Body of pancreas (tissue), 4 donors: ENCODE data around the gene TNS4. TPM values are rescaled to one million over a fixed set of nuclear protein-coding genes. Genes with fewer than 3 reads are reported as not detected.

Experiments
- ATAC-seq: fragments of 150-250 bp; one replicate; pipeline ENCODE4 v1.9.1; 2016
- DNase-seq, 4 donors: peaks; one replicate each; pipeline ENCODE4 v3.0.0-alpha.2; 2019
- H3K27ac ChIP-seq, 4 donors: fragments of 200-600 bp; sonication (generic); 1 replicate in 3 of 4; 2 replicates in 1 of 4; pipeline versions ENCODE4 v1.5.1 to v1.6.1; 2016 to 2019; ENCODE audit warnings: mild to moderate bottlenecking in 1 of 4, mixed read lengths in 1 of 4, moderate library complexity in 1 of 4
- H3K27me3 ChIP-seq, 2 donors: fragments of 200-600 bp; sonication (generic); one replicate each; pipeline ENCODE4 v1.6.0; 2016; ENCODE audit warnings: mild to moderate bottlenecking in 1 of 2
- H3K36me3 ChIP-seq, 2 donors: fragments of 200-600 bp; sonication (generic); replicated peaks in 1 of 2; 2 replicates each; pipeline ENCODE4 v1.5.1; 2016; ENCODE audit warnings: low read depth in 2 of 2; ENCODE audit not compliant: insufficient read depth in 1 of 2
- H3K4me1 ChIP-seq: fragments of 200-600 bp; sonication (generic); one replicate; pipeline ENCODE4 v1.6.0; 2016
- H3K4me3 ChIP-seq, 2 donors: fragments of 200-600 bp; sonication (generic); 1 replicate in 1 of 2; 2 replicates in 1 of 2; pipeline ENCODE4 v1.5.1; 2016 to 2019
- H3K9me3 ChIP-seq, 3 donors: fragments of 200-600 bp; sonication (generic); 1 replicate in 2 of 3; 2 replicates in 1 of 3; pipeline ENCODE4 v1.5.1; 2016
- CTCF ChIP-seq, 7 experiments: fragments of 450-650 bp in 4 of 7; fragments of 200-600 bp in 3 of 7; sonication (generic) in 3 of 7; IDR thresholded peaks; one replicate each; pipeline ENCODE4 v1.5.1; 2016 to 2019; ENCODE audit warnings: antibody characterized with exemption in 7 of 7
- POLR2A ChIP-seq, 3 donors: fragments of 450-650 bp; IDR thresholded peaks; one replicate each; pipeline ENCODE4 v1.6.1; 2016; ENCODE audit warnings: antibody characterized with exemption in 3 of 3, mild to moderate bottlenecking in 2 of 3
- WGBS, 2 donors: methylation state at CpG; one replicate each; pipeline ENCODE4 v1.1.5; 2017; 5-methylcytosine and 5-hydroxymethylcytosine counted together
- intact Hi-C: fragments of 100-400 bp; cut with DNase I; formaldehyde crosslinking; loops from one replicate; pipeline ENCODE4 v1.15.1; 2023
- total RNA-seq, 2 donors: library from RNA; depleted of rRNA; stranded (reverse); fragments of >200 nt; gene quantifications; one replicate each; pipeline ENCODE4 v1.1.0, GENCODE V29; 2016

Gene TNS4
- total RNA-seq, 2 donors from 2014 or later: not detected

DNA sequence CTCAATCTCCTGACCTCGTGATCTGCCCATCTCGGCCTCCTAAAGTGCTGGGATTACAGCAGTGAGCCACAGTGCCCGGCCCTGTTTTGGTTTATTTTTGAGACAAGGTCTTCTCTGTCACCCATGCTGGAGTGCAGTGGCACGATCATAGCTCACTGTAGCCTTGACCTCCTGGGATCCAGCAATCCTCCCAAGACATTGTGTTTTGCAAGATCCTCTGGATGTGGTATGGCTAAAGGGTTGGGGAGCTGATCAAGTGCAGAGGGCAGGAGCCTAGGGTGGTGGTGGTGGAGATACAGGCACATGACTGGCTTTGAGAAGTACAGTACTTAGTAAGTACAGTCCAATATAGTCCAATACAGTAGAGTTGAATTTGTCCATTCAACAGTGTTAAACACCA lies 16.6 kb upstream of the TNS4 start:
- 72 to 77% methylated on average over 4 of the region's 4 CpGs for WGBS, 2 donors
- no peak for ATAC-seq
- H3K9me3 ChIP-seq: no peaks in the 10 kb centered on the region
- no peak for DNase-seq
- no peak overlapping the region for H3K4me3 ChIP-seq
- no peaks in the 10 kb centered on the region for H3K27me3 ChIP-seq
- TF ChIP-seq CTCF (IDR thresholded peaks at IDR 0.05) (no peak), POLR2A (IDR thresholded peaks at IDR 0.05) (no peak)
- no peaks in the 10 kb centered on the region for H3K36me3 ChIP-seq
- intact Hi-C loops: no loop called here
- no peaks in the 10 kb centered on the region for H3K4me1 ChIP-seq
- H3K27ac ChIP-seq: no peak overlapping the region

DNA sequence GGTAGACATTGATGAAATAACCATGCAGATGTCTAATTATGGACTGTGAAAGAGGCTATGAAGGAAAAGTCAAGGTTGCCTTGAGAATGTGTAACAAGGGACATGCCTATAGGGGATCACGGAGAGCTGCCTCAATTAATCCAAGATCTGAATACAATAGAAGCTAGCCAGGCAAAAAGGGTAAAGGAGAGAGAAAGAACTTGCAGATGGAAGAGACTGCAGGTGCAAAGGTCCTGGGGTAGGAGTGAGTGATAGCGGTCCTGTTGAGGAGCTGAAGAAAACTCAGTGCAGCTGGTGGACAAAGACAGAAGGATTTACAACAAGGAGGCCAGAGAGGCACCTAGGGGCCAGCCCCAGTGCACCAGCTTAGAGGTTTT lies 15.9 kb upstream of the TNS4 start:
- WGBS, 2 donors: 79 to 84% methylated on average over 2 of the region's 2 CpGs
- H3K9me3 ChIP-seq: no peaks in the 10 kb centered on the region
- no peak overlapping the region for H3K4me3 ChIP-seq
- DNase-seq (no peak), ATAC-seq (no peak)
- no peaks in the 10 kb centered on the region for H3K36me3 ChIP-seq
- TF ChIP-seq POLR2A (IDR thresholded peaks at IDR 0.05) (no peak), CTCF (IDR thresholded peaks at IDR 0.05) (no peak)
- H3K4me1 ChIP-seq: no peaks in the 10 kb centered on the region
- H3K27me3 ChIP-seq: no peaks in the 10 kb centered on the region
- no peak overlapping the region for H3K27ac ChIP-seq
- intact Hi-C loops: no loop called here

DNA sequence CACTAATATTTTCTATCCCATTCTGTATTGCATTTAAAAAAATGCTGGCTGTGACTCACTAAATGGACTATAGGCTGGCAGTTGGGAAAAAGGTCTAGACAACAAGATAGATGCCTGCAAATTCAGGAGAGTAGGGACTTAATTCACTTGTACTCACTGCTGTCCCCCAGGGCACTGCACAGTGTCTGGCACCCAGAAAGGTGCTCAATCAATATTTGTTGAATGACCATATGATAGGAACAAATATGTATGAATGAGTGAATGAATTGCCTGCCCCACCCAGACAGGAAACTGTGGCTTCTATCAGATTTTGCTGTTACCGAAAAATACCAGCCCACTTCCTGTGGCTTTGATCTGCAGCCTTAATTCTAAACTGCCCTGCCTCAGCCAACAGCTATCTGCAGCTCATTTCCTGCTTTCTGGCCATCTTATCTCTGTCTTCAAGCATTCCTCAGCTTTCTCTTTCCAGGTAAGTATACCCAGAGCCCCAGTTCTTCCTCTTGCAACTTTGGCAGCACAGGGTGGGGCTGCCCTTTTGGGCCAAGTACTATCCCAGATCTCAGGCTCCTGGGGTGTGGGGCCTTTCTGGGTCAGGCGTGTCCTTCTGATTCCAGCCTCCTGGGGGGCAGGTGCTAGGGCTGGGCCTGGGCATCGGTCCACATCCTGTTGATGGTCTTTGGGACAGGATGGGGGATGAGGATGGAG lies 15.3 kb upstream of the TNS4 start:
- no peaks in the 10 kb centered on the region for H3K9me3 ChIP-seq
- ATAC-seq (no peak), DNase-seq (no peak)
- intact Hi-C loops: no loop called here
- 37 to 47% methylated on average over 3 of the region's 3 CpGs for WGBS, 2 donors
- no peak overlapping the region for H3K4me3 ChIP-seq
- TF ChIP-seq CTCF (IDR thresholded peaks at IDR 0.05) (no peak), POLR2A (IDR thresholded peaks at IDR 0.05) (no peak)
- H3K36me3 ChIP-seq: no peaks in the 10 kb centered on the region
- H3K4me1 ChIP-seq: no peaks in the 10 kb centered on the region
- H3K27me3 ChIP-seq: no peaks in the 10 kb centered on the region
- no peak overlapping the region for H3K27ac ChIP-seq

DNA sequence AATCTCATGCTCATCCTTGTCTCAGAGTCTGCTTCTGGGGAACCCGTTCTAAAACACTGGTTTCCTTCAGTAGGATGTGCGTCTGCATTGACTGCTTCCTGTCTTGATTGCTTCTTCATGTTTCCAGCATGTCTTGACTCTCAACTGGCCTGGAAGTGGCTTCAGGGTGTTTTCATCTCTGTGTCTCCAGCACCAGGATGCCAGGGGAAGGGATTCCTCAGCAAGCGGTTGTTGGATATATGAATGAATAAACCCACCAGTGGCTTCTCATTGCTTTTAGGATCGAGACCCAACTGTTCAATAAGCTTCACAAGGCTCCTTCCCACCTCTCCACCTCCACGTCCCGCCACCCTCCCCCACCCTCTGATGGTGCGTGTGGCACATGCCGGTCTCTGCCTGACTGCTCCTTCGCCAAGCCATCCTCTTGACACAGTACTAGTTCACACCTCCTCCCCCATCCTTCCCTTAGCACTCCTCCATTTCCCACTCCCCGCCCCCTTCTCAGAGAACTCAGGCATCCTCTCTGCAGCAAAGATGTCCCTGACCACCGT lies 14.1 kb upstream of the TNS4 start:
- H3K27ac ChIP-seq: no peak overlapping the region
- ATAC-seq (no peak), DNase-seq (no peak)
- TF ChIP-seq CTCF (IDR thresholded peaks at IDR 0.05) (no peak), POLR2A (IDR thresholded peaks at IDR 0.05) (no peak)
- no peak overlapping the region for H3K4me3 ChIP-seq
- intact Hi-C loops: no loop called here
- H3K4me1 ChIP-seq: no peaks in the 10 kb centered on the region
- 59 to 68% methylated on average over 11 of the region's 11 CpGs for WGBS, 2 donors
- H3K27me3 ChIP-seq: no peaks in the 10 kb centered on the region
- H3K9me3 ChIP-seq: no peaks in the 10 kb centered on the region
- H3K36me3 ChIP-seq: no peaks in the 10 kb centered on the region

- Histone ChIP-seq H3K9me3 (no peaks in the 10 kb centered on the region), H3K36me3 (no peaks in the 10 kb centered on the region), H3K4me1 (peaks cover 3% of the 10 kb centered on the region), H3K27ac (no peak overlapping the region), H3K4me3 (no peak overlapping the region), H3K27me3 (no peaks in the 10 kb centered on the region)
- TF ChIP-seq POLR2A (IDR thresholded peaks at IDR 0.05) (no peak), CTCF (IDR thresholded peaks at IDR 0.05) (no peak)
- 61 to 64% methylated on average over 3 to 4 of the region's 4 CpGs for WGBS, 2 donors
- no peak for ATAC-seq
- intact Hi-C loops: no loop called here
- DNase-seq: no peak
Measured at GRCh38 chr17:40515011-40515410, 13.6 kb upstream of the TNS4 start.
